Measurements from ENCODE around the gene BHLHE40.

BHLHE40 gene

GRCh38 chr3:4985330-4986174 lies 6.3 kb downstream of the BHLHE40 start:
- DNase-seq = no peak

- DNase-seq = no peak
Observed at GRCh38 chr3:4986175-4986781, 7.0 kb downstream of the BHLHE40 start.

DNA sequence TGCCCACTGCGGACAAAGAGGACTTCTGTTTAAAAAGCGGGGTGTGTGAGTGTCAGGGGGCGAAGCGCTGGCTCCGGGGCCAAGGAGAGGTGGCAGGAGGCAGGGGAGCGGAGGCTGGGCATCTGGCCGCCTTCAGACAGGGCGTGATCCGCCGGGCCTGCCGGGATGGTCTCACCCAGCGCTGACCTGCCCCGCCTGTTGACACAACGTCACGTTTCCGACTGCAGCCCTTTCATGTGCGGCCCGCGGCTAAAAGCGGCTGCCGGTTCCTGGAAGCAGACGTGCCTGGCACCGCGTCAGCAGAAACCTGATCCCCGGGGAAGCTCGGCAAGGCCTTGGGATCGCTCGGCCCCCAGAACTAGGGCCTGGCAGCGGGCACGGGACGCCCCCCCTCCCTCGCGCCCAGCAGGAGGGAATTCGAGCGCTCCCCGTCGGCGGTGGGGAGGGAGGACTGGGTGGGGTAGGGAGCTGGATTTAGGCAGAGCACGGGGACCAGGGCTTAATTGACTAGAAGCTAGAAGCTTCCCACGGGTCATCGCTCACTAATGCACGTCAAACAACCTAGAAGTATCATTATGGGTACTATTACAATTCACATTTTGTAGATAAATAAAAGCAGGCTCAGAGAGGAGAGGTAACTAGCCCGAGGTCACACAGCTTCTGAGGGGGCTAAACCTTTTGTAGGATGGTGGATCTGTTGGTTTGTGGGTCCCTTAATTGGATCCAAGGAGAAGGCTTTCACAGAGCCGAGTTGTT lies 7.7 kb downstream of the BHLHE40 start:
- peak; percentile 56 to 66 for DNase-seq

DNA sequence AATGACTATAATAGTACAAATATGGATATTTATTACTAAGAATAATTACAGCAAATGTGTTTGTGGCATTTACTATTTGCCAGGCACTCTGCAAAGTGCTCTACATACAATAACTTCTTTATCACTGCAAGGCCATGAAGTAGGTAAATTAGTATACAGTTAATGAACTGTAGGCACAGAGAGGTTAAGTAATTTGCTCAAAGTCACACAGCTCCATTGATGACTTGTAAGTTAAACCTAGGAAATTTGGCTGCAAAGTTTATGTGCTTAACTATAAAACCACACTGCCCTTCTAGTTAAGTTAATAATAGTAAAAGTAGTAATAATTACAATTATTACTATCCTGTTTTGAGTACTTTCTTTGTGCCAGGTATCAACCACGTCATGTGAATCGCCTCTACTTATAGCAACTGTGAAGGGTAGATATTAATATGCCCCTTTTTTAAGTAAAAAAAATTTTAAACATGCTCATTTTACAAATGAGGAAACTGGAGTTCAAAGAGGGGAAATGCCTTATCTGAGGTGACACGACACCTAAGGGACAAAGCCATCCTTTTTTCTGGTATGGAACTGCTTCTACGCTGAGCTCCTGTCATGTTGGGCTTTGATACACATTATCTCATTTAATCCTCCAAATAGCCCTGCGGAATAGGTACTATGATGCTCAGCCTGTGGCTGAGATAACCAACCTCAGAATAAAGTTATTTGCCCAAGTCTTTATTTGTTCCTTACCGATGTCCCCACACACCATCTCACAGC lies 8.5 kb downstream of the BHLHE40 start:
- no peak for DNase-seq

DNA sequence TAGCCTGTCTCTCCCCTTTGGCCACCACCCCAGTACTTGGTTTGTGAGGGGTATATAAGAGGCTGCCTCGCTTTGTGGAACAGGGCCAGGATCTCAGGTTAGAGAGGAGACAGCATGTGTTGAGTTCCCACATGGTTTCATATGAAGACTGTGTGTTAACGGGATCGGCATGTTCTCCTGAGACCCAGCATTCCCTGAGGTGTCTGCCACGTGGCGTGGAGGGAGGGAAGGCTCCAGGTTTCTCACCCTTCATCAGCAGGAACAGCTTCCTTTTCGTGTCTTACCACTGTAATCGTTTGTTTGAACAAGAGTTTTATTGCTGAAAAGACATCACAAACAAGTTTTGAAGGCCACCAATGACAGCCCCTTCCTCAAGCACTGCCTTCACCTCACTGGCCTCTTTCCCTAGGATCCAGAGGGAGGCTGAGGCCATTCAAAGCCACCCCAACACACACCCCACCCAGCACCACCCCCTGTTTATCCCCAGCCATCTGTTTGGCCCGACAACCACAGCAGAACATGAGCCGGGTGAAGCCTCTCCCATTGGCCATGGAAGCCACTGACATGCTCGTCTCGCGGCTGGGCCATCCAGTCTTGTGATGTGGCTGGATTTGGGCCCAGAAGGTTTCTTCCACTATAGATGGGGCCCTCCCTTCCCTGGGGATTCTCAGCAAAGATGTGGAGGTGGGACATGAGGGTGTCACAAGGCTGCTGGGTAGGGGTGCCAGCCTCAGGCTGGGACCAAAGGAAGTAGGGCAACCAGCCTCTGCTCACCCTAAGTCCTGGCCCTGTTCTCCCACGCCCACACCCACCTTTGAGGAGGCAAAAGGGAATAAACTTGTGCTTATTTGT lies 10.0 kb downstream of the BHLHE40 start:
- DNase-seq = no peak

DNA sequence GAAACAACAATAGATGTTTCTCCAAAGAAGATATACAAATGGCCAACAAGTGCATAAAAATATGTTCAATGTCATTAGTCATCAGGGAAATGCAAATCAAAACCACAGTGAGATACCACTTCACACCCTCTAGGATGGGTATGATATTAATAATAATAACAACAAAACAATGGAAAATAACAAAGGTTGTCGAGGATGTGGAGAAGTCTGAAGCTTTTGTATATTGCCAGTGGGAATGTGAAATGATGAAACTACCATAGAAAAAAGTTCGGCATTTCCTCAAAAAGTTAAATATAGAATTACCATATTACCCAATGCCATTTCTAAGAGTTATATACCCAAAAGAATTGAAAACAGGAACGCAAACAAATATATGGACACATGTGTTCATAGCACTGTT lies 10.8 kb downstream of the BHLHE40 start:
- DNase-seq = no peak

GRCh38 chr3:4992118-4992517 lies 12.9 kb downstream of the BHLHE40 start:
- DNase-seq = no peak

GRCh38 chr3:4993276-4994143 lies 14.3 kb downstream of the BHLHE40 start:
- no peak for DNase-seq

DNA sequence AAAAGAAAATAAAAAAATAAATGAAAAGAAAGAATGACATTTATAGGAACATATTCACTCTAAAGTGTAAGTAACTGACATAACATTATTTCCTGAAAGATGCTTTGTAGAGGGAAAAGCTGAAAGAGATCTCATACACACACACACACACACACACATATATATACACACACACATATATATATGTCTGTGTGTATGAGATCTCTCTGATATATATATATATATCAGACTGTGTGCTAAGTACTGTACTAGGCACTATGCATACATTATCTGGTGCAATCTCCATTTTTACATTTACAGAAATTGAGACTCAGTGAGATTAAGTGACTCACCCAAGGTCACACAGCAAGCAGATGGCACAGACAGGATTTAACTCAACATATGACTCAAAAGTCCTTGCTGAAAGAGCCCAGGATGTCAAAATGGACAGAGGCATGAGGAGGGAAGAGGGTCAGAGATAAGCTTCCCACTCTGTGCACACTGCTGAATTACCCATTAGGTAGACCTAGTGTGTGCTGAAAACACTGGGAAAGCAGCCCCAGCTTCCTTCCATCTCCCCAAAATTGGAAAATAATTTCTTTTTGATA lies 15.0 kb downstream of the BHLHE40 start:
- DNase-seq = no peak

DNA sequence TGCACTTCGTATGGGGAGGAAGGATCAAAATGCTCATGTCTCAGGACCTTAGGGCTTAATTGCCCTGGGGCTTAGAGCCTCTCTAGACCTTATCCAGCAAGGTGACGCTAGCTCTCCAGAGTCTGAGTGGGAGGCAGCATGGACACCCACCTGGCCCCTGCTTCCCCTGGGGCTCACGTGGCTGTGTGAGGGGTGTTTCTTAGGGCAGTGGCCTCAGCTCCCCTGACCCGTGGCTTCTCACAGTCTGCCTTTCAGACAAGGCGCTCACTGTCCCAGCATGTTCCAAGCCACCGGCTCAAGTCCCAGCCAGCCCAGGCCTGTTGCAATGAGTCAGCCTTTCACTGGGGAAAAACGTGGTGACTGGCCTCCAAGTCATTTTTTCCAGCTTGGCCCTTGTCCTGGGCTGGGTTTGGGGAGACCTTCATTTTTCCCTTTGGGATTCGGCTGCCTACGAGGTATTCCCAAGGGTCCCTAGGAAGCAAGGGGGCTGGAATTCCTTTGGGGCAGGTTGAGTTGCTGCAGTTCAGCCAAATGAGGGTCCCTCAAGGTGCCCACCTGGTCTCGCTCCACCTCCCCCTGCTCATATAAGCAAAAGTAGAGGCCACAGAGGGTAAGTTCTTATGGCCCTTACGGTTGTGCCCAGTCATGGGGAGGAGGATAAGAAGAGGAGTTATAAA lies 15.7 kb downstream of the BHLHE40 start:
- no peak for DNase-seq

DNA sequence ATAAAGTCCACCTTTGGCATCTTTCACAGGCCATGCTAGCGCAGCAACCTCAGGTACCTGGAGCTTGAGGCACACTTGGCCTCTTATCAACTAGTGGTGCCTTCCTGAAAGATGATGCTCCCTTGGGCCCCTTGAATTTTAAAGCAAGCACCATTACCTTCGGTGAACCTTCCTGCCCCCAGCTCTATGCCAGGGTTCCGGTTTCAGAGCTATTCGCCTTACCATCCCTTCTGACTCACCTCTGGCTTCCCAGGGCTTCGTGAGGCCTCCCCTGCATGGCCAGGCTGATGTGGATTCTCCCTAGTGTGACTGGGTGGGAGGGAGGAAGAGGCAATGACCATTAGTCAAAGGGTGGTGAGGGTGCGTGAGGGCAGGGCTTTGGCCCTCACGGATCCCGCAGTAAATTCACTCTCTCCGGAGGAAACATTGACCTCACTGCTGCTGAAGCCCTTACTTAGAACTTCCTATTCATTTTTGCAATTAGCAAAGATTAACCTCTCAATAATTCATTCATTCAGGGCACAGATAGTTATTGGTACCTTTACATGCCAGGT lies 16.3 kb downstream of the BHLHE40 start:
- no peak for DNase-seq

- DNase-seq = no peak
Observed at GRCh38 chr3:4996223-4996765, 17.1 kb downstream of the BHLHE40 start.

DNA sequence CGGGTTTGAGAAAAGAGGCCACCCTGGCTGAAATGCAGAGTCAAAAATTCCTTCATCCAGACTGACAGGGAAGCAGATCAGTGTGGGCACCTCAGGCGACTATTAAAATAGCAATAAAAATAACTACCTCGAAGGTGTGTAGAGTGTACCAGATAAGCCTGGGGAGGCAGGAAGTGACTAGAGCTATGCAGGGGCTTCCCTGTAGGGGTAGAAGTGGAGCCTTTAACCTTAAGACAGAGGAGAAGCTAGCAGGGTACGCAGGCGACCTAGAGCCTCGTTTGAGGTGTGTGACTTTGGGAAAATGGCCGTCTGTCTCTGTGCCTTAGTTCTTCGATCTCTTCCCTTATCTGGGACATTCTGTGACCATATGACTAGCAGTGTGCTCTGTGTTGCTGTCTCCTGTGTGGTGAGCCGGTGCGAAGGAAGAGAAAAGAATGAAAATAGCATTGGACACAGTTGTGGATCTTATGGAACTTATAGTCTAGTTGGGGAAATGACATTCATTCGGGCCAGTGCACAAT lies 17.6 kb downstream of the BHLHE40 start:
- no peak for DNase-seq

- no peak for DNase-seq
Observed at GRCh38 chr3:4997946-4998345, 18.7 kb downstream of the BHLHE40 start.

DNA sequence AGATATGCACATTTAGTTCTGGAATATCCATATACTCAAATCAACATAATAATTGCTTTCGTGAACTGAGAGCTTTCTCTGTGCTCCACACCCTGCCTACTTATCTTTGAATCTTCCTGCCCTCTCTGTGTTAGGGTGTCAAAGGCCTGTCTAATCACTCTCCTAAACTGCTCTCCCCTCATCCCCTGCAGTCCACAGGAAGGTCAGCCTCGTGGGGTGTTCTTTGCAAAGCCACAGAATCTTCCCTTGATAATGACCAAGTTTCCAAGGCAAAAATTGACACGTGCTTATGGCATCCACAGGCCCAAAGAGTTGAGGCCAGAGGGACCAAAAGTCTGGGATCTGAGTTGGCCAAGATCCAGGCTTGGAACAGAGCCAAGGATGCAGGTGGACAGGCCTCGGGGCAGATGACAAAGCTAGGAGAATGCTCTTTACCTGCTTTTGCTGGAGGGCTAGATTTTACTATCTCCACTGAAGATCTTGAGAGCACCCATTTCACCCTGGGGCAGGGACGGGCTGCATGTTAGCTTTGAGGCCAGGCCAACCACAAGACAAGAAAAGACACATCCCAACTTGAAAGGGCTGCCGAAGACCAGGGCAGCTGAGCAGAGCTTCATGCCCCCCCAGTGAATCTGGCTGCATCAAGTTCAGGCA lies 20.4 kb downstream of the BHLHE40 start:
- no peak for DNase-seq

GRCh38 chr3:5001135-5001534 lies 21.9 kb downstream of the BHLHE40 start:
- no peak for DNase-seq

GRCh38 chr3:5001805-5002173 lies 22.6 kb downstream of the BHLHE40 start:
- DNase-seq = no peak

- DNase-seq = peak in 1 of 2 donors; percentile 52
Observed at GRCh38 chr3:5002174-5002870, 23.1 kb downstream of the BHLHE40 start.

Data from stimulated activated CD4-positive, alpha-beta T cell treated with anti-CD3 and anti-CD28 coated beads, Interleukin-2, amount 100 ng/mL, for 48 hours (primary cell).